Endothelial cell of umbilical vein (primary cell): Measurements from ENCODE around the gene RRAGD. TPM values are rescaled to one million over a fixed set of nuclear protein-coding genes. Genes with fewer than 3 reads are reported as not detected.

ENCODE experiments used
- BruUV-seq: library from RNA; stranded (reverse); fragments of 400-500 nt; replicated peaks from 2 replicates; lab custom pipeline; 2021; lab: Mats Ljungman, UMichigan
- CTCF ChIA-PET: fragments of 300-600, 350-600 bp; sonication (Branson Sonifier 250); formaldehyde crosslinking; loops from one replicate; lab custom pipeline; 2021; ENCODE audit warnings: antibody characterized with exemption, inconsistent platforms; lab: Charles Lee
- POLR2A ChIA-PET: fragments of 300-600, 350-600 bp; sonication (Branson Sonifier 250); formaldehyde crosslinking; loops from one replicate; lab custom pipeline; 2021; ENCODE audit warnings: antibody characterized with exemption, inconsistent platforms; lab: Charles Lee
- DNase-seq: peaks from one replicate; pipeline ENCODE4 v3.0.0-alpha.2; 2011; ENCODE audit warnings: low read depth, low spot score
- FAIRE-seq: peaks from 2 replicates; lab custom pipeline; 2011; peaks lifted over from hg19 to GRCh38; lab: Jason Lieb, UNC
- H2AFZ ChIP-seq: 2 replicates; pipeline ENCODE4 v1.6.0; 2012; ENCODE audit warnings: low read depth, low read length, control low read depth, inconsistent platforms
- H3K27ac ChIP-seq: 2 replicates; pipeline ENCODE4 v1.5.1; 2011; ENCODE audit warnings: low read depth, mild to moderate bottlenecking, control low read depth, low read length, moderate library complexity; ENCODE audit not compliant: insufficient read depth
- H3K27me3 ChIP-seq, 2 experiments: 2 replicates each; pipeline versions ENCODE4 v1.6.0 to v1.6.1; 2011; ENCODE audit warnings: low read length in 2 of 2, mixed read lengths in 1 of 2; ENCODE audit not compliant: control insufficient read depth in 2 of 2, insufficient read depth in 2 of 2
- H3K36me3 ChIP-seq, 2 experiments: 2 replicates in 1 of 2; 3 replicates in 1 of 2; pipeline ENCODE4 v1.5.1; 2011; ENCODE audit warnings: low read length in 2 of 2, mild to moderate bottlenecking in 1 of 2, moderate library complexity in 1 of 2; ENCODE audit not compliant: control insufficient read depth in 2 of 2, insufficient read depth in 2 of 2; ENCODE audit errors: extremely low read depth in 1 of 2
- H3K4me1 ChIP-seq: 3 replicates; pipeline ENCODE4 v1.5.1; 2011; ENCODE audit warnings: mild to moderate bottlenecking, low read length; ENCODE audit not compliant: control insufficient read depth, insufficient read depth; ENCODE audit errors: extremely low read depth
- H3K4me2 ChIP-seq: 2 replicates; pipeline ENCODE4 v1.6.1; 2011; ENCODE audit warnings: low read length, control low read depth, mixed read lengths; ENCODE audit not compliant: insufficient read depth
- H3K4me3 ChIP-seq, 3 experiments: fragments of 200-600 bp in 1 of 3; sonication (generic), shearing (Covaris generic) in 1 of 3; replicated peaks in 1 of 3; 2 replicates each; pipeline ENCODE4 v1.5.1; 2011 to 2016; ENCODE audit warnings: control low read depth in 3 of 3, low read length in 3 of 3, mild to moderate bottlenecking in 2 of 3, inconsistent platforms in 1 of 3, low read depth in 1 of 3, moderate library complexity in 1 of 3; ENCODE audit not compliant: insufficient read depth in 1 of 3
- H3K79me2 ChIP-seq: 2 replicates; pipeline ENCODE4 v1.6.0; 2012; ENCODE audit warnings: low read length, inconsistent platforms; ENCODE audit not compliant: control insufficient read depth, insufficient read depth
- H3K9ac ChIP-seq: replicated peaks from 2 replicates; pipeline ENCODE3; 2011; ENCODE audit warnings: low read length, control low read depth; ENCODE audit not compliant: insufficient read depth; ENCODE audit errors: extremely low read depth
- H3K9me1 ChIP-seq: replicated peaks from 3 replicates; pipeline ENCODE4 v1.6.0; 2011; ENCODE audit warnings: mild to moderate bottlenecking, low read length; ENCODE audit not compliant: control insufficient read depth, insufficient read depth; ENCODE audit errors: extremely low read depth
- H3K9me3 ChIP-seq: replicated peaks from 2 replicates; pipeline ENCODE4 v1.5.1; 2012; ENCODE audit warnings: low read length, inconsistent platforms; ENCODE audit not compliant: control insufficient read depth, insufficient read depth
- H4K20me1 ChIP-seq: replicated peaks from 2 replicates; pipeline ENCODE3; 2011; ENCODE audit warnings: mild to moderate bottlenecking, low read length; ENCODE audit not compliant: control insufficient read depth, insufficient read depth; ENCODE audit errors: extremely low read depth
- CTCF ChIP-seq, 2 donors: IDR thresholded peaks; 1 replicate in 1 of 2; 2 replicates in 1 of 2; pipeline ENCODE4 v1.5.1; 2011; ENCODE audit warnings: low read length in 2 of 2, mild to moderate bottlenecking in 2 of 2, moderate library complexity in 2 of 2, control low read depth in 1 of 2, inconsistent platforms in 1 of 2, low read depth in 1 of 2; ENCODE audit not compliant: insufficient read depth in 1 of 2; ENCODE audit errors: extremely low read depth in 1 of 2
- EZH2 ChIP-seq: IDR thresholded peaks from 2 replicates; pipeline ENCODE4 v1.6.1; 2012; ENCODE audit warnings: borderline replicate concordance, low read depth, mild to moderate bottlenecking, moderate library complexity, low read length, inconsistent platforms; ENCODE audit not compliant: severe bottlenecking
- FOS ChIP-seq: IDR thresholded peaks from 2 replicates; pipeline ENCODE4 v1.6.1; 2011; ENCODE audit warnings: mild to moderate bottlenecking, low read length, moderate library complexity, borderline replicate concordance; ENCODE audit not compliant: insufficient read depth
- GATA2 ChIP-seq: IDR thresholded peaks from 2 replicates; pipeline ENCODE4 v1.7.0; 2011; ENCODE audit warnings: low read depth, mild to moderate bottlenecking, moderate library complexity, mixed read lengths, low read length; ENCODE audit not compliant: insufficient read length, insufficient read depth
- JUN ChIP-seq: IDR thresholded peaks from 2 replicates; pipeline ENCODE4 v1.6.1; 2011; ENCODE audit warnings: borderline replicate concordance, low read depth; ENCODE audit not compliant: insufficient read length, insufficient read depth
- MYC ChIP-seq: IDR thresholded peaks from one replicate; pipeline ENCODE4 v1.6.1; 2011; ENCODE audit warnings: mild to moderate bottlenecking, low read depth, low read length
- POLR2A ChIP-seq: IDR thresholded peaks from 2 replicates; pipeline ENCODE4 v1.6.1; 2012; ENCODE audit warnings: low read depth, mild to moderate bottlenecking, control low read depth, low read length
- POLR2AphosphoS5 ChIP-seq: IDR thresholded peaks from 2 replicates; pipeline ENCODE4 v1.6.1; 2012; ENCODE audit warnings: low read depth, mild to moderate bottlenecking, control low read depth, low read length, moderate library complexity; ENCODE audit not compliant: insufficient read depth
- dilution Hi-C: fragments of 300-500 bp; cut with MboI; formaldehyde crosslinking; loops from one replicate; pipeline ENCODE4 v1.15.0; 2019; ENCODE audit warnings: low sequenced_read_pairs; ENCODE audit not compliant: extremely low pct_ligation_motif_present
- intact Hi-C: fragments of 100-400 bp; cut with micrococcal nuclease; formaldehyde crosslinking; loops from one replicate; pipeline ENCODE4 v1.10.0; 2022
- polyA plus RNA-seq, 4 experiments: library from polyadenylated mRNA; depleted of rRNA in 3 of 4; stranded (reverse) in 3 of 4; unstranded in 1 of 4; fragments of >200 nt; gene quantifications; 2 replicates each; pipeline versions ENCODE4 v1.2.1 to v1.2.3, GENCODE V29; 2011 to 2012; ENCODE audit warnings: missing spikeins in 1 of 4
- total RNA-seq: library from RNA; stranded (reverse); gene quantifications from 2 replicates; pipeline ENCODE4 v1.2.3, GENCODE V29; 2021
- TF ChIP-seq, protein P1 (sequence below): IDR thresholded peaks from 2 replicates; pipeline ENCODE4 v1.6.1; 2011; ENCODE audit not compliant: insufficient read depth, insufficient read length

The RRAGD gene
- total and polyA plus RNA-seq, 2 donors (not counting 3 experiments of a cell fraction or from before 2014, with no cell fraction given), result 0.07 to 2.0 TPM

- Histone ChIP-seq H3K27me3 (peaks cover 0 to 3% of the 10 kb centered on the region in 2 experiments), H3K36me3 (no peaks in the 10 kb centered on the region), H3K79me2 (no peaks in the 10 kb centered on the region), H3K4me3 (no peak overlapping the region), H3K4me2 (no peak overlapping the region), H4K20me1 (no peaks in the 10 kb centered on the region), H3K4me1 (peaks cover 18% of the 10 kb centered on the region), H3K9ac (no peak overlapping the region), H3K27ac (no peak overlapping the region), H3K9me1 (no peaks in the 10 kb centered on the region), H3K9me3 (no peaks in the 10 kb centered on the region), H2AFZ (no peak overlapping the region)
- POLR2A ChIA-PET, result no interaction called here
- TF ChIP-seq POLR2AphosphoS5 (no peak), CTCF (IDR thresholded peaks at IDR 0.05; ENCODE audit: extremely low read depth in 1 of 2, insufficient read depth in 1 of 2, low read depth in 1 of 2, low read length in 2 of 2) (no peak), JUN (no peak)
- FAIRE-seq (no peak), DNase-seq (no peak)
- dilution Hi-C loops, result no loop called here
- BruUV-seq, result no TSS peak
- intact Hi-C loops, result loop anchor here (10.0 kb wide), 2 partner anchors 377 to 1037 kb away; partner anchors contain the start of gene MDN1
- CTCF ChIA-PET, result interaction anchor here (0.8 to 2.9 kb wide), 3 partner anchors 21 to 175 kb away, joined by 3 to 21 read pairs (median 3); no protein-coding TSS in a partner anchor
Observed at GRCh38 chr6:89438248-89438647, 26.2 kb upstream of the RRAGD start.

GRCh38 chr6:89436226-89436625 is 24.2 kb upstream of the RRAGD start:
- Histone ChIP-seq H2AFZ (no peak overlapping the region), H3K27me3 (peaks cover 0 to 3% of the 10 kb centered on the region in 2 experiments), H3K4me1 (peaks cover 18% of the 10 kb centered on the region), H4K20me1 (no peaks in the 10 kb centered on the region), H3K4me2 (peak overlapping the region; percentile 20), H3K4me3 (no peak overlapping the region), H3K36me3 (no peaks in the 10 kb centered on the region), H3K27ac (no peak overlapping the region), H3K9me3 (no peaks in the 10 kb centered on the region), H3K9ac (no peak overlapping the region), H3K79me2 (no peaks in the 10 kb centered on the region), H3K9me1 (no peaks in the 10 kb centered on the region)
- POLR2A ChIA-PET, result no interaction called here
- dilution Hi-C loops, result no loop called here
- intact Hi-C loops, result loop anchor here (10.0 kb wide), 2 partner anchors 379 to 1039 kb away; partner anchors contain the start of gene MDN1
- BruUV-seq, result no TSS peak
- CTCF ChIA-PET, result interaction anchor here (0.8 to 2.9 kb wide), 6 partner anchors 15 to 1043 kb away, joined by 3 to 21 read pairs (median 3); no protein-coding TSS in a partner anchor
- DNase-seq (peak; percentile 44), FAIRE-seq (peak; percentile 80)
- no peak for TF ChIP-seq POLR2AphosphoS5
- no peak for TF ChIP-seq JUN
- no peak for TF ChIP-seq POLR2A
- TF ChIP-seq, protein P1, sequence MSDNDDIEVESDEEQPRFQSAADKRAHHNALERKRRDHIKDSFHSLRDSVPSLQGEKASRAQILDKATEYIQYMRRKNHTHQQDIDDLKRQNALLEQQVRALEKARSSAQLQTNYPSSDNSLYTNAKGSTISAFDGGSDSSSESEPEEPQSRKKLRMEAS, result no peak
- TF ChIP-seq CTCF (IDR thresholded peaks at IDR 0.05; ENCODE audit: extremely low read depth in 1 of 2, insufficient read depth in 1 of 2, low read depth in 1 of 2, low read length in 2 of 2), result no peak
- TF ChIP-seq EZH2, result no peak
- no peak for TF ChIP-seq GATA2
- no peak for TF ChIP-seq MYC
- TF ChIP-seq FOS, result no peak
